WTC11 (cell line): ENCODE measurements around the gene GFOD1.

Experiments
- ARID4B ChIP-seq: sonication (generic); formaldehyde crosslinking; IDR thresholded peaks from 2 replicates; pipeline ENCODE4 v1.8.0; 2023; ENCODE audit warnings: missing genetic modification reagents, mild to moderate bottlenecking, borderline replicate concordance
- ATF2 ChIP-seq: sonication (generic); formaldehyde crosslinking; IDR thresholded peaks from 2 replicates; pipeline ENCODE4 v1.8.1; 2022; ENCODE audit warnings: low read depth, missing genetic modification reagents, borderline replicate concordance
- CTCF ChIP-seq: fragments of 200-600 bp; IDR thresholded peaks from 2 replicates; pipeline ENCODE4 v1.8.0; 2022; ENCODE audit warnings: antibody characterized with exemption
- ESRRA ChIP-seq: sonication (generic); formaldehyde crosslinking; IDR thresholded peaks from 2 replicates; pipeline ENCODE4 v1.8.1; 2022; ENCODE audit warnings: mild to moderate bottlenecking, missing genetic modification reagents, borderline replicate concordance
- JUN ChIP-seq: sonication (generic); formaldehyde crosslinking; IDR thresholded peaks from 2 replicates; pipeline ENCODE4 v1.8.0; 2023; ENCODE audit warnings: mild to moderate bottlenecking, missing genetic modification reagents
- KAT7 ChIP-seq: sonication (generic); formaldehyde crosslinking; IDR thresholded peaks from 2 replicates; pipeline ENCODE4 v1.8.1; 2023; ENCODE audit warnings: missing genetic modification reagents, mild to moderate bottlenecking, borderline replicate concordance
- MYBL2 ChIP-seq: sonication (generic); formaldehyde crosslinking; IDR thresholded peaks from 2 replicates; pipeline ENCODE4 v1.8.1; 2023; ENCODE audit warnings: mild to moderate bottlenecking, moderate library complexity, missing genetic modification reagents
- SMAD3 ChIP-seq: sonication (generic); formaldehyde crosslinking; IDR thresholded peaks from 2 replicates; pipeline ENCODE4 v1.8.0; 2022; ENCODE audit warnings: missing genetic modification reagents, mild to moderate bottlenecking, borderline replicate concordance
- TEAD4 ChIP-seq: sonication (generic); formaldehyde crosslinking; IDR thresholded peaks from 2 replicates; pipeline ENCODE4 v1.8.0; 2022; ENCODE audit warnings: mild to moderate bottlenecking, missing genetic modification reagents
- ZNF219 ChIP-seq: sonication (generic); formaldehyde crosslinking; IDR thresholded peaks from 2 replicates; pipeline ENCODE4 v1.8.0; 2023; ENCODE audit warnings: missing genetic modification reagents, mild to moderate bottlenecking, borderline replicate concordance
- TF ChIP-seq, protein P1 (sequence below): sonication (generic); formaldehyde crosslinking; IDR thresholded peaks from 2 replicates; pipeline ENCODE4 v1.8.1; 2022; ENCODE audit warnings: mild to moderate bottlenecking, moderate library complexity, missing genetic modification reagents
- TF ChIP-seq, protein P2 (sequence below): sonication (generic); formaldehyde crosslinking; IDR thresholded peaks from 2 replicates; pipeline ENCODE4 v1.8.0; 2022; ENCODE audit warnings: mild to moderate bottlenecking, missing genetic modification reagents
- TF ChIP-seq, protein P3 (sequence below): sonication (generic); formaldehyde crosslinking; IDR thresholded peaks from 2 replicates; pipeline ENCODE4 v1.8.0; 2022; ENCODE audit warnings: mild to moderate bottlenecking, missing genetic modification reagents

GRCh38 chr6:13478525-13478966 is 8.9 kb downstream of the GFOD1 start:
- TF ChIP-seq CTCF (no peak), SMAD3 (CRISPR knock-in tag) (no peak), MYBL2 (CRISPR knock-in tag) (no peak), ESRRA (CRISPR knock-in tag) (no peak), ZNF219 (CRISPR knock-in tag) (no peak), JUN (CRISPR knock-in tag) (no peak), ATF2 (CRISPR knock-in tag) (no peak), TEAD4 (CRISPR knock-in tag) (no peak), KAT7 (CRISPR knock-in tag) (no peak), ARID4B (CRISPR knock-in tag) (no peak)
- TF ChIP-seq, protein P1, sequence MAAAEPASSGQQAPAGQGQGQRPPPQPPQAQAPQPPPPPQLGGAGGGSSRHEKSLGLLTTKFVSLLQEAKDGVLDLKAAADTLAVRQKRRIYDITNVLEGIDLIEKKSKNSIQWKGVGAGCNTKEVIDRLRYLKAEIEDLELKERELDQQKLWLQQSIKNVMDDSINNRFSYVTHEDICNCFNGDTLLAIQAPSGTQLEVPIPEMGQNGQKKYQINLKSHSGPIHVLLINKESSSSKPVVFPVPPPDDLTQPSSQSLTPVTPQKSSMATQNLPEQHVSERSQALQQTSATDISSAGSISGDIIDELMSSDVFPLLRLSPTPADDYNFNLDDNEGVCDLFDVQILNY (CRISPR knock-in tag) = no peak
- TF ChIP-seq, protein P2, sequence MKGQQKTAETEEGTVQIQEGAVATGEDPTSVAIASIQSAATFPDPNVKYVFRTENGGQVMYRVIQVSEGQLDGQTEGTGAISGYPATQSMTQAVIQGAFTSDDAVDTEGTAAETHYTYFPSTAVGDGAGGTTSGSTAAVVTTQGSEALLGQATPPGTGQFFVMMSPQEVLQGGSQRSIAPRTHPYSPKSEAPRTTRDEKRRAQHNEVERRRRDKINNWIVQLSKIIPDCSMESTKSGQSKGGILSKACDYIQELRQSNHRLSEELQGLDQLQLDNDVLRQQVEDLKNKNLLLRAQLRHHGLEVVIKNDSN (CRISPR knock-in tag) = no peak
- TF ChIP-seq, protein P3, sequence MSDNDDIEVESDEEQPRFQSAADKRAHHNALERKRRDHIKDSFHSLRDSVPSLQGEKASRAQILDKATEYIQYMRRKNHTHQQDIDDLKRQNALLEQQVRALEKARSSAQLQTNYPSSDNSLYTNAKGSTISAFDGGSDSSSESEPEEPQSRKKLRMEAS (CRISPR knock-in tag) = no peak
